M059J (cell line): ENCODE data around the gene KIAA2012. TPM values are rescaled to one million over a fixed set of nuclear protein-coding genes. Genes with fewer than 3 reads are reported as not detected.
A peak's percentile ranks its signal among the peaks of the same experiment; 100 is the strongest.
"Not testable (repeated sequence)": the region's sequence is repeated elsewhere in the genome, so short reads cannot be mapped to it uniquely, and the experiment has no call there.

Source experiments
- DNase-seq: peaks from one replicate; pipeline ENCODE4 v3.0.0-alpha.2; 2012; ENCODE audit warnings: low read depth
- total RNA-seq: library from RNA; depleted of rRNA; stranded (reverse); fragments of >200 nt; shearing (Covaris generic); gene quantifications from 2 replicates; pipeline ENCODE4 v1.2.3, GENCODE V29; 2014

The KIAA2012 gene
- total RNA-seq, 1 experiment from 2014 or later = not detected

- no peak for DNase-seq
These were observed 41.7 kb downstream of the KIAA2012 start for GRCh38 chr2:202114795-202115194.

DNA sequence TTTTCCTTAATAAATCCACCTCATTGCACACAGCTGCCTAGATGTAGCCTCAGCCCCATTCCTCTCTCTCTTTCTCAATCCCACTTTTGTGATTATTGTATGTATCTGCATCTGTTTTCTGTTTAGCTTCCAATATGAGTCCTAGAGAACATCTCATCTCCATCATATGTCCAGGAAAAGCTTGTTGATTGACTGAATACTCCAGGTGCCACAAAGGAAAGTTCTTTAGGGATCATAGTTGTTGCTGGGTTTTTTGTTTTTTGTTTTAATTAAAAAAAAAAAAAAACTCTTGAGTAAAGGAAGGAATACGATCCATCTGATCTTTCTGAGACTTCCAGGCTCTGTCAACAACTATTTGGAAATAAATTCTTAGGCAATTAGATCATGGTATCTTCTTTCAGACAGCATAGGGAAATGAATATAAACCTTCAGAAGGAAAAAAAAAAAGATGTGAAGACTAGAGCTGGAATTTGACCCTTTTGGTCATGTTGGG, 42.5 kb downstream of the KIAA2012 start:
- DNase-seq = peak; percentile 78

GRCh38 chr2:202116691-202117090, 43.6 kb downstream of the KIAA2012 start:
- no peak for DNase-seq

DNA sequence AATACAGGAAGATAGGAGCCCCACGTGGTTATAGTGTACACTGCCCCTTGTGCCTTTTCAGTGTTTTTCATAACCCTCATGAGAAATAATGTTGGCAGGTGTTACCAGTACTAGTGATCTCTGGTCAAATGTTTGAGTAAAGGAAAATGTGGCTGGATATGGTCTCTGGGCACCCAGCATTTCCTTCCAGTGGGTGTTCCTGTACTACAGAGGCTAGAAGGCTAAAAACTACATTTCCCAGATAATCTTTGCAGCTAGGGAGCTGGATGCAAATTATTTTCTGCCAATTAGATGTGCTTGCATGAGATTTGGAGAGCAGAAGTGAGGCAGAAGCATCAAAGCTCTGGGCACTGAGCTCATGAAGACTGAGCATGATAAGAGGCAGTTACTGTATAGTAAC, 45.1 kb downstream of the KIAA2012 start:
- DNase-seq = no peak

- no peak for DNase-seq
These were observed 47.8 kb downstream of the KIAA2012 start for GRCh38 chr2:202120828-202121227.

GRCh38 chr2:202121532-202122162, 48.6 kb downstream of the KIAA2012 start:
- DNase-seq = no peak

GRCh38 chr2:202122163-202122540, 49.1 kb downstream of the KIAA2012 start:
- no peak for DNase-seq

- no peak for DNase-seq
These were observed 50.1 kb downstream of the KIAA2012 start for GRCh38 chr2:202122980-202123720.

GRCh38 chr2:202124286-202124685, 51.2 kb downstream of the KIAA2012 start:
- no peak for DNase-seq

DNA sequence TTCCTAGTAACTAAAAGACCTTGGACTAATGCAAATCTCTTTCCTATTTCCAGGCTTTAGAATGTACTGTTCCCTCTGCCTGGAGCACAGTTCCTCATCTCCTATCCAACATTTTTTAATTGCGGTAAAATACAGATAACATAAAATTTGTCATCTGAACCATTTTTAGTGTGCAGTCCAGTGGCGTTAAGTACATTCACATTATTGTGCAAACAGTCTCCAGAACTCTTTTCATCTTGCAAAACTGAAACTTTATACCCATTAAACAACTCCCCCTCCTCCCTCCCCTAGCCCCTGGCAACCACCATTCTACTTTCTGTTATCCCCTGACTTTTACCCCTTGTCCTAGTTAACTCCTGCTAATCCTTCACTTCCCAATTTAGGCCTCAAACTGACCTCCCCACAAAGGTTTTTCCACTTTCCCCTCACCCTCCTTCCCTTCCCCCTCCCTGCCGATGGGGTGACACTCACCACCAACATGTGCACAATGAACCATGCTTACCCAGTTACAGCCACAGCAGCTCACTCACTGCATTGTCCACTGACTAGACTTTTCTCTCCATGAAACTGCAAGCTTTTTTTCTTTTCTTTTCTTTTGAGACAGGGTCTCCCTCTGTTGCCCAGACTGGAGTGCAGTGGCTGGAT, 54.8 kb downstream of the KIAA2012 start:
- DNase-seq = no peak

- no peak for DNase-seq
These were observed 56.8 kb downstream of the KIAA2012 start for GRCh38 chr2:202129841-202130240.

DNA sequence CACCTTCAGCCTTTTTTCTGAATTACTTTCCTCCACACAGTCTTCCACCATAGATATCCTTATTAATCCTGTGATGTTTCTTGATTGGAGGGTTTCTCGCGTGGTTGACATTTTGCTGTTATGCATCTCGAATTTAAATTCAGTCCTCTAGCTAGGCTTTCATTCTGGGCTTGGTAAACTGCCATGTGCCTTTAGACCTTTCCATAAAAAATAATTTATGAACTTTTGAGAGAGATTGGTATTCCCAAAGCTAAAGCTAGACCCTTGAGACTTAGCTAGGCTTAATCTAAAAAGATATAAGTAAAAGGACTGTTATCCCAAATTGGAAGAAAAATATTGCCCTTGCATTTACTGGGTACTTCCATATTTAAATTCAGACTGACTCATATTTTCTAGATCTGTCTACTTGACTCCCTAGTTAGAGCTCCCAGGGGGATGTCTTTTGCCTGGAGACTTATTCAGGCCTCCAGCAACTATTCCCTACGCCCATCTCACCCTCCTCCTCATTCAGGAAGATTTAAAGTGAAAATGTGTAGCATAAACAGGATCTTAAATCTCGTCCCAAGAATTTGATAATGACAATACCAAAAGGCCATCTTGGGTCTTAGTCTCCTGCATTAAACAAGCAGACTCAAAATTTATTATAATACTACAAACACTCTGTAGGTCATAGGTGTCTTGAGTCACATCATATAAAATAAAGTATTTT, 60.3 kb downstream of the KIAA2012 start:
- DNase-seq = peak; percentile 42

DNA sequence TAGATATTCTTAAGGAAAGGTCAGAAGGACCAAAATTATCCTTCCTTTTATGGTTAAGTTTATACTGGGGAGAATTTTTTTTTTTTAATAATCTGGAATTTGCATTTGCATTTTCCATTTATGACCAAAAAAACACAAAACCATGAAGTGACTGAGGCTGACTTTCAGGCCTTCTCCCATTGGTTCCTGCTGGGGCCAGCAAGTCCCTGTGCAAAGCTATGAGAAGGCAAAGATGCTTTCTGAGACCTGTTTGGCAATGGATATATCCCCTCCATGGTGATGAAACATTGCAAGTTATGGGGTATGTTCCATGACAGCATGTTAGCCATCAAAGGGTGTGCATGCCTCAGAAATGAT, 60.8 kb downstream of the KIAA2012 start:
- DNase-seq = no peak

DNA sequence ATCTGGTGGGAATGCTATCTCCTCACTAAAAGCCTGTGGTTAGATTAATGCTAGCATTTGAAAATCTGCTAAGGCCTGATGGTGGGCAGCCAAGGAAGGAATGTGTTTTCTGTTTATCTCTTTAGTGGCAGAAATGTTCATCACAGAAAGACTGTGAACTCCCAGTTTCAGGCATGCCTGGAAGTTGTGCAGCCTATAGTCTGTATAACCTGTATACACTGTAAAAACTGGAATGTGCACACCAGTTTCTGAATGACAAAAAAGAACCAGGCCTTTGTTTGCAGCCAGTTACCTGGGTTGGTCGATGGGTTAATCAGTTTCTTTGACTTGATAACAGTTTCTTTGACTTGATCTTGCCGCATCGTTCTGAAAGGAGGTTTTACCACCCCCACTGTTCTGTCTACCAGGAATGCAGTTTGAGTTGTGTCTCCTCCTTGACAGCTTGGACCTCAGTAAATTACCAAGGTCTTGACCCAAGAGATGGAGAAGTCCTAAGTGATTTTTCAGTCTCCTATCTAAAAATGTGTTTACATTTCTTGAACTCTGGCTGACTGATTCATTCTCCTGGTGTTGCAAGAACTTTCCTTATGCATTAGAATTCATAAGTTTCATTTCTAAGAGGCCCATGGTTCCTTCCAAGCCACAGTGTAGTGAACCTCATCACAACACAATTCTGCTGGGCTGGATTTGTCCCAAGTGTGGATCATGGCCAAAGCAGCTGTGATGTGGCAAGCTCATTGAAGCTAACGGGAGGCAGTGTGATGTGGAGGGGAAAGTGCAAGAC, 62.2 kb downstream of the KIAA2012 start:
- peak; percentile 97 for DNase-seq

DNA sequence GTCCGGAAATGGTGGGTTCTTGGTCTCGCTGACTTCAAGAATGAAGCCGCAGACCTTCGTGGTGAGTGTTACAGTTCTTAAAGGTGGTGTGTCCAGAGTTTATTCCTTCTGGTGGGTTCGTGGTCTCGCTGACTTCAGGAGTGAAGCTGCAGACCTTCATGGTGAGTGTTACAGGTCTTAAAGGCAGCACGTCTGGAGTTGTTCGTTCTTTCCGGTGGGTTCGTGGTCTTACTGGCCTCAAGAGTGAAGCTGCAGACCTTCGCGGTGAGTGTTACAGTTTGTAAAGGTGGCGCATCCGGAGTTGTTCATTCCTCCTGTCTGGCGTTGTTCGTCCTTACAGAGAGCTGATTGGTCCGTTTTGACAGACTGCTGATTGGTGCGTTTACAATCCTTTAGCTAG, 63.0 kb downstream of the KIAA2012 start:
- not testable (repeated sequence) for DNase-seq

DNA sequence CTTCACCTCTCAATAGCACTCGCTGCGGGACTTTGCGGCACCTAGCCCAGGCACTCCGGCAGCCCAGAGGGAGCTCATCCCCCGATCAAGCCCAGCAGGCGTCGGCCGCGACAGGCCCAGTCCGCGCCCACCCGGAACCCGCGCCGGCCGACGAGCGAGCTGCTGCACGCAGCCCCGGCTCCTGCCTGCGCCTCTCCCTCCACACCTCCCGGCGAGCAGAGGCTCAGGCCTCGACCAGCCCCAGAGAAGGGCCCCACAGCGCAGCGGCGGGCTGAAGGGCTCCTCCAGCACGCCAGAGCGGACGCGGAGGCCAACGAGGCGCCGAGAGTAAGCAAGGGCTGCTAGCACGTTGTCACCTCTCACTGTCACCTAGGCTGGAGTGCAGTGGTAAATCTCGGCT, 63.5 kb downstream of the KIAA2012 start:
- no peak for DNase-seq

- peak; percentile 55 for DNase-seq
These were observed 67.6 kb downstream of the KIAA2012 start for GRCh38 chr2:202140522-202141252.

DNA sequence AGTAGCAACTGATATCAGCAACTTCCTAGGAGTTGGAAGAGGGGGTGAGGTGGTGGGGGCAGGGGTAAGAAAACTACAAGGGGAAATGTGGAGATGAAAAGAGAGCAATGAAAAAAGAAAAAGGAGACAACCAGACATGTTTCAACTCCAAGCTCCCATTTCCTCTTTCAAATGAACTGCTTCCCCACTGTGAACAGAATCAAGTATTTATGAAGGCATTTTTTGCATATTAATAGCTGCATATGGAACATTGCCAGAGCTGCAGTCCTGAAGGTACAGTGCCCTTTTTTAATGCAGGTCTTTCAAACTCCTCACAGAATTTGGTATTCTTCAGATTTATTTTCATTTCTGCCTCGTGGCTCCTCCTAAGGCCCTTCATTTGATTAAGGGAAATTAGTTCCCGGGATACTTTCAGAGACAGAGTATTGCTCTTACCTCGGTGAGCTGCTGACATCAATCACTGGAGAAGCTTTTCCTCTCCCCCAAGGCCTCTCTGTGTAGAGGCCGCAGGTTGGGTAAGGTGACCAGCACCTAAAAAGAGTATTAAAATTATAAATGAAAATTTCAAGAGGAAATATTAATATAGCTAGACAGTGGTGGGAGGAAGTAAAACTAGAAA, 68.4 kb downstream of the KIAA2012 start:
- no peak for DNase-seq

DNA sequence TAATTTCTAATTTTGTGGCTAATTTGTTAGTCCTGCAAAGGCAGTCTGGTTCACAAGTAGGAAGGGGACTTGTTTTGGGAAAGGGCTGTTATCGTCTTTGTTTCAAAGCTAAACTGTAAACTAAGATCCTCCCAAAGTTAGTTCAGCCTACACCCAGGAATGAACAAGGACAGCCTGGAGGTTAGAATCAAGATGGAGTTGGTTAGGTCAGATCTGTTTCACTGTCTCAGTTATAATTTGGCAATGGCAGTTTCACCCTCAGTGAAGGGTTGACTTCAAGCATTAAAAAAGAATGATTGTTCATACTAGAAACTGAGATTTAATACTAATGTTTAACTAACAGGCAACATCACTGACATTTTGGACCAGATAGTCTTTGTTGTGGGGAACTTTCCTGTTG, 69.5 kb downstream of the KIAA2012 start:
- no peak for DNase-seq

GRCh38 chr2:202147775-202148174, 74.7 kb downstream of the KIAA2012 start:
- no peak for DNase-seq
